Neural progenitor cell (in vitro differentiated cells): Measurements from ENCODE around the gene CLK3. TPM values are rescaled to one million over a fixed set of nuclear protein-coding genes. Genes with fewer than 3 reads are reported as not detected.

Source experiments
- DNase-seq: peaks from one replicate; pipeline ENCODE4 v3.0.0-alpha.2; 2016; ENCODE audit warnings: low spot score
- H2AFZ ChIP-seq: fragments of 200-600 bp; sonication (generic); replicated peaks from 2 replicates; pipeline ENCODE4 v1.6.1; 2016; ENCODE audit warnings: antibody characterized with exemption
- H3F3A ChIP-seq: fragments of 200-600 bp; sonication (generic); 2 replicates; pipeline ENCODE4 v1.6.1; 2016; ENCODE audit warnings: antibody characterized with exemption, low read depth
- H3K27ac ChIP-seq: fragments of 200-600 bp; sonication (generic); 2 replicates; pipeline ENCODE4 v1.5.1; 2016; ENCODE audit warnings: mild to moderate bottlenecking
- H3K27me3 ChIP-seq: fragments of 200-600 bp; sonication (generic); 2 replicates; pipeline ENCODE4 v1.6.1; 2016; ENCODE audit warnings: mild to moderate bottlenecking, moderate library complexity
- H3K36me3 ChIP-seq: fragments of 200-600 bp; sonication (generic); 2 replicates; pipeline ENCODE4 v1.5.1; 2016
- H3K4me1 ChIP-seq: fragments of 200-600 bp; sonication (generic); 2 replicates; pipeline ENCODE4 v1.6.1; 2016; ENCODE audit warnings: mixed run types
- H3K4me2 ChIP-seq: fragments of 200-600 bp; sonication (generic); 2 replicates; pipeline ENCODE4 v1.6.1; 2016
- H3K4me3 ChIP-seq: fragments of 200-600 bp; sonication (generic); 2 replicates; pipeline ENCODE4 v1.5.1; 2016
- H3K79me2 ChIP-seq: fragments of 200-600 bp; sonication (generic); 2 replicates; pipeline ENCODE4 v1.6.1; 2016; ENCODE audit warnings: low read depth
- H3K9ac ChIP-seq: fragments of 200-600 bp; sonication (generic); 2 replicates; pipeline ENCODE4 v1.6.1; 2016
- H3K9me3 ChIP-seq: fragments of 200-600 bp; sonication (generic); 2 replicates; pipeline ENCODE4 v1.5.1; 2016; ENCODE audit warnings: low read depth
- H4K20me1 ChIP-seq: fragments of 200-600 bp; sonication (generic); 2 replicates; pipeline ENCODE4 v1.6.1; 2016; ENCODE audit warnings: low read depth
- H3K27ac Mint-ChIP-seq: 3 replicates; pipeline ENCODE4 v1.8.0; 2021; ENCODE audit warnings: mixed read lengths
- H3K27me3 Mint-ChIP-seq: 2 replicates; pipeline ENCODE4 v1.8.0; 2022; ENCODE audit warnings: low read depth, mild to moderate bottlenecking, inconsistent platforms, moderate library complexity, mixed read lengths; ENCODE audit not compliant: insufficient read depth
- H3K36me3 Mint-ChIP-seq: 3 replicates; pipeline ENCODE4 v1.8.0; 2021; ENCODE audit warnings: mixed read lengths
- H3K4me1 Mint-ChIP-seq: 3 replicates; pipeline ENCODE4 v1.8.0; 2021; ENCODE audit warnings: mixed read lengths
- H3K4me3 Mint-ChIP-seq: 3 replicates; pipeline ENCODE4 v1.8.0; 2021; ENCODE audit warnings: mild to moderate bottlenecking, moderate library complexity, mixed read lengths
- H3K9me3 Mint-ChIP-seq: 3 replicates; pipeline ENCODE4 v1.8.0; 2020; ENCODE audit warnings: mixed read lengths
- EZH2 ChIP-seq: fragments of 200-600 bp; sonication (generic); IDR thresholded peaks from 2 replicates; pipeline ENCODE4 v1.6.1; 2017; ENCODE audit warnings: antibody characterized with exemption, mild to moderate bottlenecking, moderate library complexity
- EZH2phosphoT487 ChIP-seq: fragments of 200-600 bp; sonication (generic); IDR thresholded peaks from 2 replicates; pipeline ENCODE4 v1.6.1; 2017; ENCODE audit warnings: antibody characterized with exemption
- total RNA-seq: library from RNA; depleted of rRNA; stranded (reverse); fragments of >200 nt; gene quantifications from 2 replicates; pipeline ENCODE4 v1.2.3, GENCODE V29; 2015; ENCODE audit warnings: low replicate concordance
- TF ChIP-seq, protein P1 (sequence below): fragments of 200-600 bp; sonication (generic); IDR thresholded peaks from 2 replicates; pipeline ENCODE4 v1.5.1; 2017; ENCODE audit warnings: antibody characterized with exemption, mild to moderate bottlenecking

Gene CLK3
- total RNA-seq, 1 donor from 2014 or later: 66.1 TPM

DNA sequence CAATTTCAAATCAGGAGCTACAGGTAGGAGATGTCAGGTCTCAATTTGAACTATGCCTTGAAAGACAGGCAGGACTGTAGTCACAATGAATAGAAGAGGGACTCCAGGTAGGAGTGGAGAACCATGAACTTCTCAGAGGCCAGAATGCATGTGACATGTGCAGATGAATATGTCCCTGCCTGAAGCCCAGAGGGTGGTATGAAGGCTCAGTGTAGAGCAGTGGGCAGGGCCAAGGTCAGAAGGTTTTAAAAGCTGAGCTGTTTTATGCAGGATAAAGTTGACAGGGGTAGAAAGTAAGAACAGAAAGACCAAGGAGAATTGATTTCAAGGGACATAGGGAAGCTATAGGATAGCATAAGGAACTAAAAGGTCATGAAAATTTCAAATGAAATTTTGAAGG is 30.8 kb downstream of the CLK3 start:
- Histone ChIP-seq H3K4me3 (no peak overlapping the region), H3K36me3 (no peaks in the 10 kb centered on the region), H3K4me2 (no peak overlapping the region), H3K27me3 (no peaks in the 10 kb centered on the region), H3F3A (no peaks in the 10 kb centered on the region), H3K4me1 (peaks cover 9% of the 10 kb centered on the region), H3K9me3 (no peaks in the 10 kb centered on the region), H3K9ac (no peak overlapping the region), H4K20me1 (peaks cover 50% of the 10 kb centered on the region), H3K79me2 (peaks cover 28% of the 10 kb centered on the region), H3K27ac (no peak overlapping the region), H2AFZ (no peak overlapping the region)
- TF ChIP-seq EZH2phosphoT487 (no peak), EZH2 (no peak)
- TF ChIP-seq, protein P1, sequence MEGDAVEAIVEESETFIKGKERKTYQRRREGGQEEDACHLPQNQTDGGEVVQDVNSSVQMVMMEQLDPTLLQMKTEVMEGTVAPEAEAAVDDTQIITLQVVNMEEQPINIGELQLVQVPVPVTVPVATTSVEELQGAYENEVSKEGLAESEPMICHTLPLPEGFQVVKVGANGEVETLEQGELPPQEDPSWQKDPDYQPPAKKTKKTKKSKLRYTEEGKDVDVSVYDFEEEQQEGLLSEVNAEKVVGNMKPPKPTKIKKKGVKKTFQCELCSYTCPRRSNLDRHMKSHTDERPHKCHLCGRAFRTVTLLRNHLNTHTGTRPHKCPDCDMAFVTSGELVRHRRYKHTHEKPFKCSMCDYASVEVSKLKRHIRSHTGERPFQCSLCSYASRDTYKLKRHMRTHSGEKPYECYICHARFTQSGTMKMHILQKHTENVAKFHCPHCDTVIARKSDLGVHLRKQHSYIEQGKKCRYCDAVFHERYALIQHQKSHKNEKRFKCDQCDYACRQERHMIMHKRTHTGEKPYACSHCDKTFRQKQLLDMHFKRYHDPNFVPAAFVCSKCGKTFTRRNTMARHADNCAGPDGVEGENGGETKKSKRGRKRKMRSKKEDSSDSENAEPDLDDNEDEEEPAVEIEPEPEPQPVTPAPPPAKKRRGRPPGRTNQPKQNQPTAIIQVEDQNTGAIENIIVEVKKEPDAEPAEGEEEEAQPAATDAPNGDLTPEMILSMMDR: no peak
- Mint-ChIP-seq H3K9me3 (no peaks in the 10 kb centered on the region), H3K27me3 (no peaks in the 10 kb centered on the region), H3K4me3 (no peak overlapping the region), H3K27ac (peak overlapping the region; percentile 5), H3K4me1 (peaks cover 20% of the 10 kb centered on the region), H3K36me3 (peaks cover 6% of the 10 kb centered on the region)
- no peak for DNase-seq

DNA sequence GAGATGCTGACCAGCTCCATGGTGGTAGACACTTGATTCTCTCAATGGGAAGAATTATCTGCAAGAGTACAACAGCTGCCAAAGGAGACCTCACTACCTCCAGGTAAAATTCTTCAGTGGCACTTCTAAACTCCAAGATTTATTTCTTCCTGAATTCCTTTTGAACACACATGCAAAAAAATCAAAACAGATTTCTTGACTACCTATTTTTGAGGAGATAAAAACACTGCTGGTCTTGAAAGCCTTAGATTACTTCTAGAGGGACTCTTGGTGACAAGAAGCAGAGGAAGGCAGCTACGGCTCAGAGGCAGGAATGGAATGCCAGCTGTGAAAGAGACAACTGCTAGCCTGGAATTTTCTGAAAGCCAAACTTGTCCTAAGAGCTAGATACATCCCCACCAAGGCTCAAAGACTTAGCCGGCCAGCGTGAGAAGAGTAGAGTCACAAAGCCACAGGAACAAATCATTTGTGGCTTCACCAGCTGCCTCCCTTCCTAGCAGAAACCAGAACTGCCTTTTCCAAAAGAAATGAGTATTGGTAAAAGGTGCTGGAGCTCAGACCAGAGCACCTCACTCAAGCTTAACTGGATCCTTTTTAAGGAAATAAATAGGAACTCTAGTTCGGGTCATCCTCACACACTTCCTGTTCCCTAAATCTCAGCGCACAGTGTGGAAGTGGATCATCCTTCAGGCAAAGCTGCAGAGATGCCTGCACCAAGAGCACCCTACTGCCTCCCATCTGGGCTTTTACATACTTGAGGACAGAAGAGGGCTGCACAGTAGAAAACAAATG is 32.6 kb downstream of the CLK3 start:
- H3K27me3 Mint-ChIP-seq: peaks cover 5% of the 10 kb centered on the region
- Histone ChIP-seq H4K20me1 (peaks cover 38% of the 10 kb centered on the region), H2AFZ (no peak overlapping the region), H3K27me3 (no peaks in the 10 kb centered on the region), H3K27ac (no peak overlapping the region), H3K9ac (no peak overlapping the region), H3K36me3 (no peaks in the 10 kb centered on the region), H3K4me2 (no peak overlapping the region), H3K4me3 (no peak overlapping the region), H3F3A (no peaks in the 10 kb centered on the region), H3K4me1 (peaks cover 2% of the 10 kb centered on the region), H3K9me3 (no peaks in the 10 kb centered on the region), H3K79me2 (peaks cover 17% of the 10 kb centered on the region)
- no peak overlapping the region for H3K4me3 Mint-ChIP-seq
- peaks cover 11% of the 10 kb centered on the region for H3K36me3 Mint-ChIP-seq
- no peak overlapping the region for H3K27ac Mint-ChIP-seq
- peaks cover 13% of the 10 kb centered on the region for H3K4me1 Mint-ChIP-seq
- no peak for DNase-seq
- TF ChIP-seq, protein P1: no peak
- no peak for TF ChIP-seq EZH2
- TF ChIP-seq EZH2phosphoT487: no peak
- H3K9me3 Mint-ChIP-seq: no peaks in the 10 kb centered on the region

DNA sequence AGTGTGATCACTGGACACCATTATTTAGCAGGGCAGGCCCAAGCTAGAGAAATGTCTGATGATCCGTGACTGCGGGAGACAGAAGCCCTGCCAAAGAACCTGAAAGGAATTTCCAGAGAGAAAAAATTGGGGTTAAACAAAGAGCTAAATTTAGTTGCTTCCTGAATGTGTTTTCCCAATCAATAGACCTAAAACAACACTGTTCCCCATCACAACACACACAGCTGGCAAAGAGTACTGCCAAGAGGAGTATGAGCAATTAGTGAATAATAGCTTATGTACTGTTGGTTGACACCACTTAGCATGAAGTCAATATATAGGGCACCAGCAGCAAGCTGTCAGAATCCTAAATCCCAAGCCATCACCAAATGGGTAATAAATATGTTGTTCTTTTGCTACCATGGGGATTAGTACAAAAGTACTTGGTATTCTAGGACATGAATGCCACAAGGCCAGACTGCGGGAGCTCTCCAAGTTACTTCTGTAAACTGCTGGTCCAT is 35.7 kb downstream of the CLK3 start:
- no peaks in the 10 kb centered on the region for H3K9me3 Mint-ChIP-seq
- no peak overlapping the region for H2AFZ ChIP-seq
- TF ChIP-seq EZH2phosphoT487 (no peak), EZH2 (no peak)
- TF ChIP-seq, protein P1: no peak
- no peaks in the 10 kb centered on the region for H3K4me1 ChIP-seq
- peaks cover 5% of the 10 kb centered on the region for H3K27me3 Mint-ChIP-seq
- H3K4me2 ChIP-seq: no peak overlapping the region
- H3K4me1 Mint-ChIP-seq: peaks cover 10% of the 10 kb centered on the region
- H3K27ac ChIP-seq: no peak overlapping the region
- H3K9me3 ChIP-seq: no peaks in the 10 kb centered on the region
- no peaks in the 10 kb centered on the region for H3K27me3 ChIP-seq
- peaks cover 29% of the 10 kb centered on the region for H4K20me1 ChIP-seq
- no peak overlapping the region for H3K27ac Mint-ChIP-seq
- no peak overlapping the region for H3K9ac ChIP-seq
- no peak for DNase-seq
- H3K79me2 ChIP-seq: peaks cover 11% of the 10 kb centered on the region
- H3F3A ChIP-seq: no peaks in the 10 kb centered on the region
- no peak overlapping the region for H3K4me3 ChIP-seq
- no peaks in the 10 kb centered on the region for H3K36me3 ChIP-seq
- H3K4me3 Mint-ChIP-seq: no peak overlapping the region
- peaks cover 11% of the 10 kb centered on the region for H3K36me3 Mint-ChIP-seq
